HG03196 (cell line): ENCODE measurements around the gene NKD1.
A peak's percentile ranks its signal among the peaks of the same experiment; 100 is the strongest.

Experiments
- ATAC-seq: cut with Tn5 transposase; IDR thresholded peaks from one replicate; pipeline ENCODE4 v1.9.1; 2021; ENCODE audit not compliant: unreplicated experiment

The NKD1 gene

DNA sequence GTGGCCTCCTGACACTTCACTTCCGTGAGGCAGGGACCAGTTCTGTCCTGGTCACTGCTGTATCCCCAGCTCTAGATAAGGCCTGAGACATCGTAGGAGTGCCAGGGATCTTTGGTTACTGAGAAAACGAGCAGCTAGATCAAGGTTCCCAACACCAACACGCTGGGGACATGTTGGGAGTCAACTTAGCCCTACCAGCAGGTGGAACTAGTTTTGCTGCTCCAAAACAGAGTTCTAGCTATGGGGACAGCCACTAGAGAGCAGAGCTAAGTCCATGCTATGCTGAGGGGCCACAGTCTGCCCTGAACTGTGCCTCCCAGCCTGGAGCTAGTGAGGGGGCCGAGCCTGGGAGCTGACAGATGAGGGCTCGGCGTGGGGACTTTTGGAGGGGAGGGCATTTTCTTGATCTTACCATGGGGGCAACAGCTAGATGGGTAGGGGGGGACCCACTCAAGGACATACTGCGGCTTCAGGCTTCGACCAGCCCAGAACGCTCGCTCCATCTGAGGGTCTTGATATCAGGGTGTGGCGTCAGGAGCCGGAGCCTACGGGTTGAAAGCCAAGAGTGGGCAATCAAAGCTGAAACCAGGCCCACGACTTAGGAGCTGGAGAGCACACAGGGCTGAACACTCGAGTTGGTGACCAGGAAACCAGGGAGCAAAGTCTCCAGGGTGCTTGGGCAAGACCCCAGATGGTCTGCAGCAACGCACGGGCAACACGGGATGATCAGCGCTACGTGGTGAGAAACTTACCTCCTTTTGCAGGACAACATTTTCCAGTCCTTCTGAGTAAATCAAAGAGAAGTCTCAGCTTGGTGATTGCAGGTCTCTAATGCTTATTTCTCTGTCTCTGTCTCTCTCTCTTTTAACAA, 119.5 kb downstream of the NKD1 start:
- no peak for ATAC-seq

DNA sequence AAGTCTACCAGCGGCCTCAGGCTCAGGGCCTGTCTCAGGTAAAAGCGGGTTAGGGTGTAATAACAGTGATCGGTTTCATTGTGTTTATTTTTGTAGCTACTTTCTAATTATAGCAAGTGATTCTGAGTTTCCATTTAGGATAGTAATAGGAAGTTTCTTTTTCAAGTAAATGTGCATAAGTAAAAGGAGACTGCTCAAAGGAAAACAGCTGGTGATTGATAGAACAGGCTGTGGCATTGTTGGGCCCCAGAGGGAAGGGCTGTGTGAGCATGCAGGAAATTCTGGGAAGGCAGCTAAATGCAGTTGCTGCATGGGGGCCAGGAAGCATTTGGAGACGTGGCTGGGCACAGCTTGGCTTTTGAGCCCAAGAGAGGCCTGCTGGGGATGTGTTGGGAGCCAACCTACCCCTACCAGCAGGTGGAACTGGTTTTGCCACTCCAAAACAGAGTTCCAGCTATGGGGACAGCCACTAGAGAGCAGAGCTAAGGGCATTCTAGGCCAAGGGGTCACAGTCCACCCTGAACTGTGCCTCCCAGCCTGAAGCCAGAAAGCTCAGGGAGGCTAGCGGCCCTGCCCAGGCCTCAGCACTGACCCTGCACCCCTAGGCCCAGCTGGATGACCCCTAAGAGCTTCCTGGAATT, 120.3 kb downstream of the NKD1 start:
- ATAC-seq: no peak

- no peak for ATAC-seq
Measured at GRCh38 chr16:50669741-50670140, 121.5 kb downstream of the NKD1 start.

DNA sequence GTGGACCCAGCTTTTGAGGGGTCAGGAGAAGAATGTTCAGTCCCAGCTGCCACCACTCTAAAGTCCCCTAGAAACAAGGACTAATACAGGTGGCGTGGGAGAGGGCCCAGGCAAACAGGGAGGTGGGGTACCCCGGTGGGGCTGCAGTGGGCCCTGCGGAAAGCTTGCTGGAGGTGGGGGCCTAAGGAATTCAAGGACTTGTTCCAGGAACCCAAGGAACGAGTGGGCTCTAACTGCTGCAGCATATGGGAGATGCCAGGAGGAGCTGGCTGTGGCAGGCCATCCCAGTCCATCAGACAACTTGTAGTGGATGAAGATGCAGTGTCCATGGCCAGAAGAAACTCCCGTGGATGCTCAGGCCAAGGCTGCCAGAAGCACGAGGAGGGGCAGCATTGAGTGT, 122.3 kb downstream of the NKD1 start:
- no peak for ATAC-seq

DNA sequence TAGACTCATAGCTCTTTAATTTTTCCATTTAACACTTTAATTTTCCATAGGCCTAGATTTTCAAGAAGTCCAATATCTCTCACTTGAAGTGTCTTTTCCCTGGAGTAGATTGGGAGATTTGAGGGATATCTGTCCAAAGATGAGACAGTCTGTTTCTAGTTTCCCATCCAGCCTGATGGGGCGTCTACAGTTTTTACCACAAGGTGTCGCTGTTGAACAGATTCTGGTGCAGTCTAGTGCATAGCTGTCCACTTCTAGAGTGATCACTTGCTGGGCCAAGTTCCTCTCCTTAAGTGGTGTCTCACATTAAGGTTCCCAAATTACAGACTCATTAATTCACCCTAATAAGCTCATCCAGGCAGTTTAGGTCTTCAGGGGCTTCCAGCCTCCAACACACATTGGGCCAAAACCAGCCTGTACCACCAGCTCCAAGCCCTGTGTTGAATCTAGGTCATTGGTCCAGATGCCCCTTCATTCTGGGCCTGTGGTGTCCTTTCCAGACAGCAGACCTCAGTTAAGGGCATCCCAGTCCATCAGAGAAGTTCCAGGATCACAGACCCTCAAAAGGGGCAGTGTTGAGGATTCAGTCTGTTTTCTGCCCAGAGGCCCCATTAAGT, 123.6 kb downstream of the NKD1 start:
- no peak for ATAC-seq

- ATAC-seq: no peak
Measured at GRCh38 chr16:50673496-50674275, 125.5 kb downstream of the NKD1 start.

GRCh38 chr16:50674831-50675230, 126.6 kb downstream of the NKD1 start:
- no peak for ATAC-seq

GRCh38 chr16:50675686-50676610, 127.8 kb downstream of the NKD1 start:
- ATAC-seq: no peak

DNA sequence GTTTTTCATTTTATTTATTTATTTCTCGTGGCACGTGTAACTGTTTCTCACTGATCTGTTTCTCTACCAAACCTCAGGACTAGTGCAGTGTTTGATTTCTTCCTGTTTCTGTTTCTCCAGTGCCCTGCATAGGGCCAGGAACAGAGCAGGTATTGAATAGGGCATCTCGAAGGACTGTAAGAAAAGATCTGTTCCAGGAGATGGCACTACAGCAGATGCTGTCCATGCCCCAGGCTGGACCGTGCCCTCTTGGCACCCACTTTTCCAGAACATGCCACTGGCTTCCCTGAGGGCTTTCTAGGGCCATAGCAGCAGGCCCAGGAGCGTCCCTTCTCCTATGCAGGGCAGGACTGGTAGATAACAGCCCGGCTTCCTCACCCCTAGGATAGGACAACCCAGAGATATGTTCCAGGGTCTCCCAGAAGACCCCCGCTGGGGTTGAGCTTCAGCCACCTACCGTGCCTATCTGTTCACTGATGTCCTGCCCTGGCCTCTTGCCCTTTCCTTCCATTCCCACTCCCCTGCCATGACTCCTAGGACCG, 128.6 kb downstream of the NKD1 start:
- ATAC-seq: no peak

DNA sequence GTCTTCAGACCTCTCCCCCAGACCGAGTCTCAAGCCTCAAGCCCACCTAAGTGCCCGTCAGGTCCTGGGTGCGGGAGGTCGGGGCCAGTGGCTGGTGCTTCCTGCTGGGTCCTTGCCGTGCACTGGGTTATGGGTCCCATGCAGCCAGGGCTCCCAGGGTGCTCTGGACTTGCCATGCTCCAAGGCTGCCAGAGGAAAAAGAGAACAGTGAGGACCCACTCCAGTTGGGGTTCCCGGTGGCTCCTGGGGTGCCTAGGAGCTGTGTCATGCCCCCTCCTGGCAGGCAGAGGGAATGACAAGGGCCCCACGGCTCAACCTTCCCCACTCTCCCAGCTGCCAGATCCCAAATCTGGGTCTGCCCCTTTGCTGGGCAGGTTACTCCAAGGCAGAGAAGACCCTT, 129.2 kb downstream of the NKD1 start:
- ATAC-seq: no peak

DNA sequence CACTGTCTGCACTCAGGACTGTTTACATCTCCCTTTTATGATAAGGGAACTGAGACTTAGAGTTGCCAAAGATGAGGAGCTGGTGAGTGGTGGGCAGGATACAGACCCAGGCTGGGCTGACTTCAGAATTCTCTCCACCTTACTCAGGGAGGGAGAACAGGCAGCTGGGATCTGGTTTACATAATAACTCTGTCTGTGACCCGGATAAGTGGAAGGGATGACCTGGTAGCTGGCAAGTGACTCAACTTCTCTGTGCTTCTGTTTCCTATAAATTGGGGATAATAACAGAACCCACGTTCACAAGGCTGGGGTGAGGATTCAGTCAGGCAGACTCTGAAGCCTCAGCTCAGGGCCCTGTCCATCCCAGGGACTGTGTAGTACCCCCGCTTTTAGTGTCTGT, 130.3 kb downstream of the NKD1 start:
- no peak for ATAC-seq

DNA sequence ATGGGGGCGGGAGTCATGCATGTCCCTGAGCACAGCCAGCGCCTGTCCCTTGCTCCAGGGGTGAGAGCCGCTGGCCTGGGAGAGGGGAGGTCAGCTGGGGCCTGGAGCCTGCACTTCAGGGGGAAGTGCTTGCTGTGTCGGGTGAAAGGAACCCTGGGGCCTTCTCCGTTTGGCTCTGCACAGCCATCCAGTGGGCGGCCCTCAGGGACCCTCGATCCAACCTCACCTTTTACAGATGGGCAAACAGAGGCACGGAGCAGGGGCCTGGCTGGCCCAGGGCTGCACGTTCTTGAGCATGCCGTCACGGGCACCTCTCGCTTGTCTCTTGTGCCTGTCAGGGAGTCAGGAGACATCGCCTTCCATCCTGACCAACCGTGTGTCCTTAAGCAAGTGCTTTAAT, 131.1 kb downstream of the NKD1 start:
- no peak for ATAC-seq

GRCh38 chr16:50679676-50680555, 131.7 kb downstream of the NKD1 start:
- no peak for ATAC-seq

DNA sequence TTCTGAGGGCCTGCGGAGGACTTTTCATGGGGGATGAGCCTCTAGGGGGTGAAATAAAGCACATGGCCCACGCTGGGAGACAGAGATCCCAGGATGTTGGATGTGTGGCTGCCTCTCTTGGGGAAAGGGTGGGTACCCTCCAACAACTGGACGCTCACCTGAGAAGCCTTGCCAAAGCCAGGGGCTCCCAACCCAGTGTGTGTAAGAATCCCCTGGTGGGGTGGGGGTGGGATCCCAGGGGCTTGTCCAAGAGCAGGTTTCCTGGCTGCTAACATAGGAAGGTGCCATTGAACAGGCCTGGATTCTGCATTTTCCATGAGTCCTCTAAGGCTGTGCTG, 132.3 kb downstream of the NKD1 start:
- ATAC-seq: no peak

- ATAC-seq: peak; percentile 49
Measured at GRCh38 chr16:50681021-50681885, 133.1 kb downstream of the NKD1 start, which contains the start of gene SNX20. SNX20 (minus strand) TSS chr16:50681312; CDS start chr16:50677526, 3,786 bp downstream.

GRCh38 chr16:50683689-50684374, 135.6 kb downstream of the NKD1 start:
- peak; percentile 67 for ATAC-seq

DNA sequence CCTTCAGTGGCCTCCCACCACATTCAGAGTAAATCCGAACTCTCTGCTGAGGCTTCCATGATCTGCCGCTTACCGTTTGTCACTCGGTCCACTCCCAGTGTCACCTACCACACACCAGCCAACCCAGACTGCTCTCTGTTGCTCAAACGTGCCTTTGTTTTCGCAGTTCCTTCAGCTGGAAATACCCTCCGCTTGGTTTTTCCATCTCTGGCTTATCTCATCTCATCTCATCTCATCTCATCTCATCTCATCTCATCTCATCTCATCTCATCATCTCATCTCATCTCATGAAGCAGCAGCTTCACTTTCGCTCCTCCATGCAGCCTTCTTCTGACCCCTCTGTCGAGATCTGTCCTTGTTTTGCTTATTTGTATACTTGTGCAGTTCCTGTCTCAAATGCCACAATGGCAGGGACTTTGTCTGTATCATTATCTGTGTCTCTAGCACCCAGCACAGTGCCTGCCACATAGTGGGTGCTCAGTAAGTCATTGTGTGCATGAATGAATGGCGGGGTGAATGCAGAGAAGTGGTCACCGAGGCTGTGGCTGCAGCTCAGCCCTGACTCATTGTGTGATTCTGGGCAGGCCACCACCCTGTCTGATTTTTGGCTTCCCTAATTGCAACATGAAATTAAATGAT, 136.7 kb downstream of the NKD1 start:
- no peak for ATAC-seq
